PC-9 (cell line): ENCODE results near the gene MYH11.

Source experiments
- EZH2 ChIP-seq: fragments of 200-600 bp; sonication (generic); IDR thresholded peaks from 2 replicates; pipeline ENCODE4 v1.8.0; 2017; ENCODE audit warnings: antibody characterized with exemption, low read depth
- TF ChIP-seq, protein P1 (sequence below): fragments of 200-600 bp; sonication (generic); conservative IDR thresholded peaks from 2 replicates; pipeline ENCODE4 v1.6.1; 2017; ENCODE audit warnings: mixed run types, antibody characterized with exemption, mild to moderate bottlenecking, moderate library complexity

GRCh38 chr16:15729152-15729551, 127.7 kb downstream of the MYH11 start:
- TF ChIP-seq, protein P1, sequence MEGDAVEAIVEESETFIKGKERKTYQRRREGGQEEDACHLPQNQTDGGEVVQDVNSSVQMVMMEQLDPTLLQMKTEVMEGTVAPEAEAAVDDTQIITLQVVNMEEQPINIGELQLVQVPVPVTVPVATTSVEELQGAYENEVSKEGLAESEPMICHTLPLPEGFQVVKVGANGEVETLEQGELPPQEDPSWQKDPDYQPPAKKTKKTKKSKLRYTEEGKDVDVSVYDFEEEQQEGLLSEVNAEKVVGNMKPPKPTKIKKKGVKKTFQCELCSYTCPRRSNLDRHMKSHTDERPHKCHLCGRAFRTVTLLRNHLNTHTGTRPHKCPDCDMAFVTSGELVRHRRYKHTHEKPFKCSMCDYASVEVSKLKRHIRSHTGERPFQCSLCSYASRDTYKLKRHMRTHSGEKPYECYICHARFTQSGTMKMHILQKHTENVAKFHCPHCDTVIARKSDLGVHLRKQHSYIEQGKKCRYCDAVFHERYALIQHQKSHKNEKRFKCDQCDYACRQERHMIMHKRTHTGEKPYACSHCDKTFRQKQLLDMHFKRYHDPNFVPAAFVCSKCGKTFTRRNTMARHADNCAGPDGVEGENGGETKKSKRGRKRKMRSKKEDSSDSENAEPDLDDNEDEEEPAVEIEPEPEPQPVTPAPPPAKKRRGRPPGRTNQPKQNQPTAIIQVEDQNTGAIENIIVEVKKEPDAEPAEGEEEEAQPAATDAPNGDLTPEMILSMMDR = no peak
- no peak for TF ChIP-seq EZH2
